C4-2B (cell line): ENCODE results near the gene NISCH.

Experiments used
- CTCF ChIP-seq: fragments of 450-650 bp; conservative IDR thresholded peaks from 2 replicates; pipeline ENCODE4 v1.5.1; 2017; ENCODE audit warnings: mild to moderate bottlenecking
- ZFX ChIP-seq: fragments of 450-650 bp; IDR thresholded peaks from 2 replicates; pipeline ENCODE4 v1.6.1; 2017

- TF ChIP-seq CTCF (no peak), ZFX (no peak)
Measured at GRCh38 chr3:52488746-52489145, 33.3 kb downstream of the NISCH start.
